ENCODE data around the gene MBP. TPM values are rescaled to one million over a fixed set of nuclear protein-coding genes. Genes with fewer than 3 reads are reported as not detected.

The MBP gene
- total and polyA plus RNA-seq, 2 experiments from 2014 or later = 18.4 to 22.9 TPM

GRCh38 chr18:77074431-77074830, 58.2 kb downstream of the MBP start (continued):
- TF ChIP-seq CTCF (conservative IDR thresholded peaks at IDR 0.05; ENCODE audit: low read depth in 2 of 2) = no peak

- peaks cover 4% of the 10 kb centered on the region; the same call in 1 of the 3 replicates for H3K36me3 Mint-ChIP-seq (ENCODE audit: low read depth)
- Histone ChIP-seq H3K79me2 (replicated peaks; ENCODE audit: insufficient read depth) (no peaks in the 10 kb centered on the region), H3K4me2 (no peak overlapping the region), H3K4me3 (no peak overlapping the region), H3F3A (replicated peaks; ENCODE audit: low read depth) (no peaks in the 10 kb centered on the region), H3K9me2 (ENCODE audit: insufficient read depth) (no peaks in the 10 kb centered on the region), H4K20me1 (replicated peaks; ENCODE audit: insufficient read depth) (peaks cover 3% of the 10 kb centered on the region; the same call in 1 of the 2 replicates), H2AFZ (no peak overlapping the region), H3K4me1 (ENCODE audit: insufficient read depth) (peaks cover 16% of the 10 kb centered on the region), H3K27ac (ENCODE audit: low read depth) (no peak overlapping the region), H3K36me3 (ENCODE audit: insufficient read depth) (no peaks in the 10 kb centered on the region), H3K27me3 (ENCODE audit: insufficient read depth) (no peaks in the 10 kb centered on the region)
- peaks cover 21% of the 10 kb centered on the region for H3K4me1 Mint-ChIP-seq
- peaks cover 3% of the 10 kb centered on the region for H3K27me3 Mint-ChIP-seq (ENCODE audit: insufficient read depth, low read depth, poor library complexity)
- no peak for DNase-seq (ENCODE audit: low spot score)
- H3K4me3 Mint-ChIP-seq = no peak overlapping the region
- no peak overlapping the region for H3K27ac Mint-ChIP-seq
- no peaks in the 10 kb centered on the region for H3K9me3 Mint-ChIP-seq
- no peak for ATAC-seq
- TF ChIP-seq JUNB (IDR thresholded peaks at IDR 0.05; ENCODE audit: unreplicated experiment) (no peak), REST (IDR thresholded peaks at IDR 0.05; ENCODE audit: unreplicated experiment) (no peak), EZH2 (IDR thresholded peaks at IDR 0.05; ENCODE audit: low read depth, unreplicated experiment) (no peak)
Observed at GRCh38 chr18:77073336-77074093, 59.1 kb downstream of the MBP start.

GRCh38 chr18:77072566-77072965, 60.0 kb downstream of the MBP start:
- Mint-ChIP-seq H3K36me3 (ENCODE audit: low read depth) (no peaks in the 10 kb centered on the region), H3K9me3 (no peaks in the 10 kb centered on the region), H3K27me3 (ENCODE audit: insufficient read depth, low read depth, poor library complexity) (no peaks in the 10 kb centered on the region), H3K27ac (no peak overlapping the region), H3K4me3 (no peak overlapping the region), H3K4me1 (peaks cover 20% of the 10 kb centered on the region)
- Histone ChIP-seq H3K4me3 (no peak overlapping the region), H3F3A (replicated peaks; ENCODE audit: low read depth) (no peaks in the 10 kb centered on the region), H3K9me2 (ENCODE audit: insufficient read depth) (no peaks in the 10 kb centered on the region), H3K4me2 (no peak overlapping the region), H3K4me1 (ENCODE audit: insufficient read depth) (peaks cover 16% of the 10 kb centered on the region), H4K20me1 (replicated peaks; ENCODE audit: insufficient read depth) (peaks cover 3% of the 10 kb centered on the region; the same call in 1 of the 2 replicates), H3K27me3 (ENCODE audit: insufficient read depth) (no peaks in the 10 kb centered on the region), H3K36me3 (ENCODE audit: insufficient read depth) (no peaks in the 10 kb centered on the region), H3K27ac (ENCODE audit: low read depth) (no peak overlapping the region), H3K79me2 (replicated peaks; ENCODE audit: insufficient read depth) (no peaks in the 10 kb centered on the region), H2AFZ (no peak overlapping the region)
- TF ChIP-seq ETS1 (IDR thresholded peaks at IDR 0.05) = no peak
- TF ChIP-seq EZH2 (IDR thresholded peaks at IDR 0.05; ENCODE audit: low read depth, unreplicated experiment) = no peak
- TF ChIP-seq EZH2phosphoT487 (IDR thresholded peaks at IDR 0.05; ENCODE audit: unreplicated experiment) = no peak
- TF ChIP-seq NANOG (IDR thresholded peaks at IDR 0.05; ENCODE audit: borderline replicate concordance) = no peak
- TF ChIP-seq ZNF331 (CRISPR knock-in tag; IDR thresholded peaks at IDR 0.05; ENCODE audit: low read depth) = no peak
- no peak for TF ChIP-seq STAT1 (IDR thresholded peaks at IDR 0.05; ENCODE audit: unreplicated experiment)
- TF ChIP-seq ZNF114 (CRISPR knock-in tag; IDR thresholded peaks at IDR 0.05) = no peak
- TF ChIP-seq JUNB (IDR thresholded peaks at IDR 0.05; ENCODE audit: unreplicated experiment) = no peak
- TF ChIP-seq POLR2AphosphoS5 (IDR thresholded peaks at IDR 0.05; ENCODE audit: low read depth) = no peak
- no peak for DNase-seq (ENCODE audit: low spot score)
- ATAC-seq = no peak

All from GM23338 (cell line).